ENCODE data around the gene MAJIN.

Gene MAJIN

GRCh38 chr11:64951529-64951928, 20.4 kb downstream of the MAJIN start:
- no peaks in the 10 kb centered on the region for H3K9me3 ChIP-seq (ENCODE audit: insufficient read depth, low read length)
- no peaks in the 10 kb centered on the region for H3K36me3 ChIP-seq (ENCODE audit: low read length)
- H3K27ac ChIP-seq (ENCODE audit: low read depth, low read length) = no peak overlapping the region
- H2AFZ ChIP-seq (ENCODE audit: low read depth, low read length, severe bottlenecking) = no peak overlapping the region
- no peak for TF ChIP-seq EZH2phosphoT487 (conservative IDR thresholded peaks at IDR 0.05; ENCODE audit: low read length)
- H3K79me2 ChIP-seq (ENCODE audit: insufficient read depth, low read length) = no peaks in the 10 kb centered on the region
- H3K4me2 ChIP-seq (ENCODE audit: low read depth, low read length, poor library complexity, severe bottlenecking) = no peak overlapping the region
- H3K4me3 ChIP-seq (ENCODE audit: insufficient read depth, low read length, poor library complexity, severe bottlenecking) = no peak overlapping the region
- no peaks in the 10 kb centered on the region for H3F3A ChIP-seq (ENCODE audit: insufficient read depth)
- no peaks in the 10 kb centered on the region for H3K27me3 ChIP-seq (ENCODE audit: low read length)
- no peak overlapping the region for H3K9ac ChIP-seq (ENCODE audit: low read length)
- H3K9me2 ChIP-seq (replicated peaks; ENCODE audit: insufficient read depth, low read length) = no peaks in the 10 kb centered on the region
- H4K20me1 ChIP-seq (ENCODE audit: low read depth, low read length) = no peaks in the 10 kb centered on the region

DNA sequence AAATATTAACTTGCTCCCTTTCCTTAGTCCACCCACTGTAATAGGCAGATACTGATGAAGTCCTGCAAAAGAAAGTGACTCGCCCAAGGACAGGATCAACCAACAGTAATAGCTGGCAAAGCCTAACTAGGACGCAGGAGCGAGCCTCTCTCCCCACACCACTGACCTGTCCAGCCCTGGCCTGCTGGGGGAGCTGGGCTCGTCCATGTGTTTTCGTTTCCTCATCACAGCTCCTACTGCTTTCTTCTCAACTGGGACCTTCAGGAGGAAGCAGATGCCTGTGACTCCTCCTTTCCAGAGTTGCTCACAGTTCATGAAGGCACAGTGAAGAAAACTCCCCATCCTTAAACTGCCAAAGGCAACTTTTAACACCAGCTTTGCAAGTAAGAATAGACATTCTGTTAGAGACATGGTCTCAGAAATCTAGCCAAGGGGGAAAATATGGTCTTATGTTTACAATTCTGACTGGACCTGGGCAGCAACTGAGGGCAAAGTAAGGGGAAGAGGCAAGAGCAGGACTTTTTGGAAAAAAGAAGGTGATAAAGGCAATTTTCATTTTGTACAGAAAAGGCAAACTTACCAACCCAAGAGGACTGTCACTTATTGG, 24.6 kb downstream of the MAJIN start:
- H4K20me1 ChIP-seq (ENCODE audit: low read depth, low read length) = no peaks in the 10 kb centered on the region
- H3K36me3 ChIP-seq (ENCODE audit: low read length) = no peaks in the 10 kb centered on the region
- no peak overlapping the region for H2AFZ ChIP-seq (ENCODE audit: low read depth, low read length, severe bottlenecking)
- H3K4me3 ChIP-seq (ENCODE audit: insufficient read depth, low read length, poor library complexity, severe bottlenecking) = no peak overlapping the region
- no peaks in the 10 kb centered on the region for H3K9me3 ChIP-seq (ENCODE audit: insufficient read depth, low read length)
- H3K27ac ChIP-seq (ENCODE audit: low read depth, low read length) = no peak overlapping the region
- no peaks in the 10 kb centered on the region for H3K79me2 ChIP-seq (ENCODE audit: insufficient read depth, low read length)
- no peaks in the 10 kb centered on the region for H3F3A ChIP-seq (ENCODE audit: insufficient read depth)
- no peak overlapping the region for H3K9ac ChIP-seq (ENCODE audit: low read length)
- TF ChIP-seq, protein P1, sequence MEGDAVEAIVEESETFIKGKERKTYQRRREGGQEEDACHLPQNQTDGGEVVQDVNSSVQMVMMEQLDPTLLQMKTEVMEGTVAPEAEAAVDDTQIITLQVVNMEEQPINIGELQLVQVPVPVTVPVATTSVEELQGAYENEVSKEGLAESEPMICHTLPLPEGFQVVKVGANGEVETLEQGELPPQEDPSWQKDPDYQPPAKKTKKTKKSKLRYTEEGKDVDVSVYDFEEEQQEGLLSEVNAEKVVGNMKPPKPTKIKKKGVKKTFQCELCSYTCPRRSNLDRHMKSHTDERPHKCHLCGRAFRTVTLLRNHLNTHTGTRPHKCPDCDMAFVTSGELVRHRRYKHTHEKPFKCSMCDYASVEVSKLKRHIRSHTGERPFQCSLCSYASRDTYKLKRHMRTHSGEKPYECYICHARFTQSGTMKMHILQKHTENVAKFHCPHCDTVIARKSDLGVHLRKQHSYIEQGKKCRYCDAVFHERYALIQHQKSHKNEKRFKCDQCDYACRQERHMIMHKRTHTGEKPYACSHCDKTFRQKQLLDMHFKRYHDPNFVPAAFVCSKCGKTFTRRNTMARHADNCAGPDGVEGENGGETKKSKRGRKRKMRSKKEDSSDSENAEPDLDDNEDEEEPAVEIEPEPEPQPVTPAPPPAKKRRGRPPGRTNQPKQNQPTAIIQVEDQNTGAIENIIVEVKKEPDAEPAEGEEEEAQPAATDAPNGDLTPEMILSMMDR (IDR thresholded peaks at IDR 0.05; ENCODE audit: insufficient read depth, low read length, poor library complexity, severe bottlenecking) = no peak
- TF ChIP-seq EZH2phosphoT487 (conservative IDR thresholded peaks at IDR 0.05; ENCODE audit: low read length) = no peak
- no peaks in the 10 kb centered on the region for H3K27me3 ChIP-seq (ENCODE audit: low read length)
- no peaks in the 10 kb centered on the region for H3K9me2 ChIP-seq (replicated peaks; ENCODE audit: insufficient read depth, low read length)
- no peak overlapping the region for H3K4me2 ChIP-seq (ENCODE audit: low read depth, low read length, poor library complexity, severe bottlenecking)

- no peak for TF ChIP-seq EZH2phosphoT487 (conservative IDR thresholded peaks at IDR 0.05; ENCODE audit: low read length)
- TF ChIP-seq, protein P1 (IDR thresholded peaks at IDR 0.05; ENCODE audit: insufficient read depth, low read length, poor library complexity, severe bottlenecking) = no peak
- Histone ChIP-seq H3K27me3 (ENCODE audit: low read length) (no peaks in the 10 kb centered on the region), H3K9me3 (ENCODE audit: insufficient read depth, low read length) (no peaks in the 10 kb centered on the region), H2AFZ (ENCODE audit: low read depth, low read length, severe bottlenecking) (no peak overlapping the region), H3K4me2 (ENCODE audit: low read depth, low read length, poor library complexity, severe bottlenecking) (no peak overlapping the region), H3K9ac (ENCODE audit: low read length) (no peak overlapping the region), H3K36me3 (ENCODE audit: low read length) (no peaks in the 10 kb centered on the region), H3K79me2 (ENCODE audit: insufficient read depth, low read length) (no peaks in the 10 kb centered on the region), H3K27ac (ENCODE audit: low read depth, low read length) (no peak overlapping the region), H3K9me2 (replicated peaks; ENCODE audit: insufficient read depth, low read length) (no peaks in the 10 kb centered on the region), H3K4me3 (ENCODE audit: insufficient read depth, low read length, poor library complexity, severe bottlenecking) (no peak overlapping the region), H4K20me1 (ENCODE audit: low read depth, low read length) (no peaks in the 10 kb centered on the region), H3F3A (ENCODE audit: insufficient read depth) (no peaks in the 10 kb centered on the region)
Measured at GRCh38 chr11:64936539-64936938, 35.4 kb downstream of the MAJIN start.

GRCh38 chr11:64935359-64936081, 36.4 kb downstream of the MAJIN start, which contains the start of gene GPHA2:
Gene GPHA2 (minus strand): TSS chr11:64935893. CDS start chr11:64935460, 433 bp downstream.
- Histone ChIP-seq H3K4me3 (ENCODE audit: insufficient read depth, low read length, poor library complexity, severe bottlenecking) (no peak within 1 kb of the TSS), H3F3A (ENCODE audit: insufficient read depth) (no peaks in the 10 kb centered on the region), H3K9ac (ENCODE audit: low read length) (no peak within 1 kb of the TSS), H3K9me2 (replicated peaks; ENCODE audit: insufficient read depth, low read length) (no peaks in the 10 kb centered on the region), H3K4me2 (ENCODE audit: low read depth, low read length, poor library complexity, severe bottlenecking) (no peak within 1 kb of the TSS), H3K9me3 (ENCODE audit: insufficient read depth, low read length) (no peaks in the 10 kb centered on the region), H3K36me3 (ENCODE audit: low read length) (no peaks in the 10 kb centered on the region), H3K79me2 (ENCODE audit: insufficient read depth, low read length) (no peaks in the 10 kb centered on the region), H3K27ac (ENCODE audit: low read depth, low read length) (no peak within 1 kb of the TSS), H3K27me3 (ENCODE audit: low read length) (no peaks in the 10 kb centered on the region), H2AFZ (ENCODE audit: low read depth, low read length, severe bottlenecking) (no peak within 1 kb of the TSS), H4K20me1 (ENCODE audit: low read depth, low read length) (no peaks in the 10 kb centered on the region)
- no peak for TF ChIP-seq EZH2phosphoT487 (conservative IDR thresholded peaks at IDR 0.05; ENCODE audit: low read length)
- TF ChIP-seq, protein P1 (IDR thresholded peaks at IDR 0.05; ENCODE audit: insufficient read depth, low read length, poor library complexity, severe bottlenecking) = no peak
